GM23338 (cell line): ENCODE results near the gene ARHGEF11. TPM values are rescaled to one million over a fixed set of nuclear protein-coding genes. Genes with fewer than 3 reads are reported as not detected.

Source experiments
- ATAC-seq: fragments of 200-7000 bp; cut with Tn5 transposase; 3 replicates; pipeline ENCODE4 v1.9.1; 2020
- DNase-seq: peaks from one replicate; pipeline ENCODE4 v3.0.0-alpha.2; 2015; ENCODE audit warnings: low spot score
- H2AFZ ChIP-seq: fragments of 200-600 bp; sonication (generic); 2 replicates; pipeline ENCODE4 v1.8.0; 2016; ENCODE audit warnings: antibody characterized with exemption, mild to moderate bottlenecking, moderate library complexity
- H3F3A ChIP-seq: fragments of 200-600 bp; sonication (generic); replicated peaks from 2 replicates; pipeline ENCODE4 v1.8.0; 2017; ENCODE audit warnings: antibody characterized with exemption, mixed run types, low read depth
- H3K27ac ChIP-seq: fragments of 200-600 bp; sonication (generic); 2 replicates; pipeline ENCODE4 v1.6.1; 2016; ENCODE audit warnings: low read depth
- H3K27me3 ChIP-seq: fragments of 200-600 bp; sonication (generic); 2 replicates; pipeline ENCODE4 v1.8.0; 2016; ENCODE audit warnings: mild to moderate bottlenecking, mixed run types, moderate library complexity; ENCODE audit not compliant: insufficient read depth
- H3K36me3 ChIP-seq: fragments of 200-600 bp; sonication (generic); 2 replicates; pipeline ENCODE4 v1.8.0; 2016; ENCODE audit warnings: mild to moderate bottlenecking; ENCODE audit not compliant: insufficient read depth
- H3K4me1 ChIP-seq: fragments of 200-600 bp; sonication (generic); 2 replicates; pipeline ENCODE4 v1.8.0; 2016; ENCODE audit warnings: mild to moderate bottlenecking, moderate library complexity; ENCODE audit not compliant: insufficient read depth
- H3K4me2 ChIP-seq: fragments of 200-600 bp; sonication (generic); 2 replicates; pipeline ENCODE4 v1.7.1; 2017; ENCODE audit warnings: mixed run types
- H3K4me3 ChIP-seq: fragments of 200-600 bp; sonication (generic); 2 replicates; pipeline ENCODE4 v1.6.1; 2016; ENCODE audit warnings: mixed run types
- H3K79me2 ChIP-seq: fragments of 200-600 bp; sonication (generic); replicated peaks from 2 replicates; pipeline ENCODE4 v1.8.0; 2017; ENCODE audit warnings: mild to moderate bottlenecking; ENCODE audit not compliant: insufficient read depth
- H3K9me2 ChIP-seq: fragments of 200-600 bp; sonication (generic); 2 replicates; pipeline ENCODE4 v1.8.0; 2017; ENCODE audit not compliant: insufficient read depth
- H4K20me1 ChIP-seq: fragments of 200-600 bp; sonication (generic); replicated peaks from 2 replicates; pipeline ENCODE4 v1.8.0; 2017; ENCODE audit warnings: mild to moderate bottlenecking; ENCODE audit not compliant: insufficient read depth
- H3K27ac Mint-ChIP-seq: 2 replicates; pipeline ENCODE4 v1.8.0; 2020; ENCODE audit warnings: inconsistent platforms, mild to moderate bottlenecking, moderate library complexity, mixed read lengths
- H3K27me3 Mint-ChIP-seq: 3 replicates; pipeline ENCODE4 v1.8.0; 2022; ENCODE audit warnings: low read depth, mild to moderate bottlenecking, moderate library complexity, mixed read lengths, inconsistent platforms; ENCODE audit not compliant: insufficient read depth, poor library complexity
- H3K36me3 Mint-ChIP-seq: 3 replicates; pipeline ENCODE4 v1.8.0; 2021; ENCODE audit warnings: low read depth, mild to moderate bottlenecking, inconsistent platforms, moderate library complexity, mixed read lengths
- H3K4me1 Mint-ChIP-seq: 3 replicates; pipeline ENCODE4 v1.8.0; 2020; ENCODE audit warnings: mild to moderate bottlenecking, inconsistent platforms, mixed read lengths
- H3K4me3 Mint-ChIP-seq: 3 replicates; pipeline ENCODE4 v1.8.0; 2021; ENCODE audit warnings: moderate library complexity, mild to moderate bottlenecking, inconsistent platforms, mixed read lengths
- H3K9me3 Mint-ChIP-seq: 3 replicates; pipeline ENCODE4 v1.8.0; 2020; ENCODE audit warnings: moderate library complexity, mild to moderate bottlenecking, inconsistent platforms, mixed read lengths
- CREB1 ChIP-seq: fragments of 250-450 bp; sonication (Bioruptor Pico); IDR thresholded peaks from 2 replicates; pipeline ENCODE4 v1.5.0; 2020; ENCODE audit warnings: low read depth, mild to moderate bottlenecking, moderate library complexity
- EZH2 ChIP-seq: fragments of 200-600 bp; sonication (generic); IDR thresholded peaks from one replicate; pipeline ENCODE4 v1.8.0; 2017; ENCODE audit warnings: antibody characterized with exemption, mild to moderate bottlenecking, low read depth; ENCODE audit not compliant: unreplicated experiment
- EZH2phosphoT487 ChIP-seq: fragments of 200-600 bp; sonication (generic); IDR thresholded peaks from one replicate; pipeline ENCODE4 v1.8.1; 2018; ENCODE audit warnings: antibody characterized with exemption; ENCODE audit not compliant: unreplicated experiment
- JUNB ChIP-seq: IDR thresholded peaks from one replicate; pipeline ENCODE4 v1.6.1; 2016; ENCODE audit warnings: antibody characterized with exemption; ENCODE audit not compliant: unreplicated experiment
- NANOG ChIP-seq: IDR thresholded peaks from 2 replicates; pipeline ENCODE4 v1.6.1; 2016; ENCODE audit warnings: antibody characterized with exemption, borderline replicate concordance
- POLR2AphosphoS5 ChIP-seq: IDR thresholded peaks from 2 replicates; pipeline ENCODE4 v1.6.1; 2016; ENCODE audit warnings: antibody characterized with exemption, low read depth
- REST ChIP-seq: IDR thresholded peaks from one replicate; pipeline ENCODE4 v1.6.1; 2018; ENCODE audit warnings: antibody characterized with exemption; ENCODE audit not compliant: unreplicated experiment
- STAT1 ChIP-seq: IDR thresholded peaks from one replicate; pipeline ENCODE4 v1.6.1; 2016; ENCODE audit warnings: antibody characterized with exemption; ENCODE audit not compliant: unreplicated experiment
- ZNF114 ChIP-seq: fragments of 250-450 bp; sonication (Bioruptor Pico); IDR thresholded peaks from 2 replicates; pipeline ENCODE4 v1.5.0; 2020; ENCODE audit warnings: mild to moderate bottlenecking, moderate library complexity
- ZNF331 ChIP-seq: fragments of 250-450 bp; sonication (Bioruptor Pico); IDR thresholded peaks from 2 replicates; pipeline ENCODE4 v1.5.0; 2020; ENCODE audit warnings: low read depth, mild to moderate bottlenecking, moderate library complexity
- ZNF462 ChIP-seq: fragments of 250-450 bp; sonication (Bioruptor Pico); IDR thresholded peaks from 2 replicates; pipeline ENCODE4 v1.5.0; 2020; ENCODE audit warnings: mild to moderate bottlenecking, moderate library complexity
- polyA plus RNA-seq: library from polyadenylated mRNA; unstranded; fragments of >200 nt; fragmentation: Nextera tagmentation; extraction: Ambion mirVana; gene quantifications from 2 replicates; pipeline ENCODE4 v1.2.1, GENCODE V29; 2016
- total RNA-seq: library from RNA; depleted of rRNA; stranded (reverse); fragments of >200 nt; shearing (Covaris generic); gene quantifications from 2 replicates; pipeline ENCODE4 v1.2.3, GENCODE V29; 2014

ARHGEF11 gene
- total and polyA plus RNA-seq, 2 experiments from 2014 or later: 12.3 to 33.7 TPM

GRCh38 chr1:157086299-157086698 is 40.8 kb upstream of the ARHGEF11 start:
- Histone ChIP-seq H3K4me2 (peak overlapping the region; percentile 60), H3K9me2 (no peaks in the 10 kb centered on the region; the same call in 1 of the 2 replicates), H4K20me1 (no peaks in the 10 kb centered on the region), H3K4me1 (peaks cover 21% of the 10 kb centered on the region), H3K36me3 (no peaks in the 10 kb centered on the region), H2AFZ (peak overlapping the region; percentile 65; the same call in 1 of the 2 replicates), H3K27ac (no peak overlapping the region), H3K4me3 (no peak overlapping the region), H3K79me2 (no peaks in the 10 kb centered on the region), H3K27me3 (no peaks in the 10 kb centered on the region), H3F3A (no peaks in the 10 kb centered on the region)
- peaks cover 15% of the 10 kb centered on the region for H3K4me1 Mint-ChIP-seq
- H3K27me3 Mint-ChIP-seq: peaks cover 19% of the 10 kb centered on the region
- DNase-seq (peak; percentile 32), ATAC-seq (peak; percentile 19)
- no peak for TF ChIP-seq POLR2AphosphoS5
- no peak for TF ChIP-seq ZNF114 (CRISPR knock-in tag)
- no peak for TF ChIP-seq ZNF462 (CRISPR knock-in tag)
- no peaks in the 10 kb centered on the region for H3K36me3 Mint-ChIP-seq
- no peak overlapping the region for H3K27ac Mint-ChIP-seq
- no peak overlapping the region for H3K4me3 Mint-ChIP-seq
- H3K9me3 Mint-ChIP-seq: no peaks in the 10 kb centered on the region

- H3K9me3 Mint-ChIP-seq: no peaks in the 10 kb centered on the region
- no peak for ATAC-seq
- no peak overlapping the region for H3K27ac ChIP-seq
- peaks cover 19% of the 10 kb centered on the region for H3K4me1 ChIP-seq
- no peak overlapping the region for H3K4me3 Mint-ChIP-seq
- H4K20me1 ChIP-seq: no peaks in the 10 kb centered on the region
- no peaks in the 10 kb centered on the region for H3K36me3 ChIP-seq
- peaks cover 13% of the 10 kb centered on the region; the same call in 2 of the 3 replicates for H3K4me1 Mint-ChIP-seq
- H3K27me3 ChIP-seq: no peaks in the 10 kb centered on the region
- no peaks in the 10 kb centered on the region for H3K79me2 ChIP-seq
- H3K4me2 ChIP-seq: no peak overlapping the region
- H3K27me3 Mint-ChIP-seq: peaks cover 19% of the 10 kb centered on the region
- no peak for DNase-seq
- no peaks in the 10 kb centered on the region for H3F3A ChIP-seq
- H3K9me2 ChIP-seq: no peaks in the 10 kb centered on the region; the same call in 1 of the 2 replicates
- no peaks in the 10 kb centered on the region for H3K36me3 Mint-ChIP-seq
- H3K27ac Mint-ChIP-seq: no peak overlapping the region
- no peak overlapping the region for H2AFZ ChIP-seq
- H3K4me3 ChIP-seq: no peak overlapping the region
- TF ChIP-seq NANOG (no peak), REST (no peak), STAT1 (no peak), JUNB (no peak), ZNF114 (CRISPR knock-in tag) (no peak), CREB1 (CRISPR knock-in tag) (no peak), EZH2 (no peak), EZH2phosphoT487 (no peak), ZNF331 (CRISPR knock-in tag) (no peak)
Measured at GRCh38 chr1:157085421-157085820, 39.9 kb upstream of the ARHGEF11 start.
